Upper lobe of left lung (tissue), 4 donors: ENCODE data around the gene CD300LG.

ENCODE experiments used
- CTCF ChIP-seq, 6 experiments: fragments of 450-650 bp in 4 of 6; fragments of 200-600 bp in 2 of 6; sonication (generic) in 2 of 6; IDR thresholded peaks; one replicate each; pipeline ENCODE4 v1.5.1; 2016 to 2019; ENCODE audit warnings: antibody characterized with exemption in 6 of 6
- EP300 ChIP-seq, 4 donors: sonication (generic); formaldehyde crosslinking; IDR thresholded peaks; one replicate each; pipeline ENCODE4 v1.5.1; 2017; ENCODE audit warnings: antibody characterized with exemption in 4 of 4, control low read depth in 2 of 4
- POLR2A ChIP-seq, 4 donors: fragments of 450-650 bp; IDR thresholded peaks; one replicate each; pipeline ENCODE4 v1.5.1; 2016 to 2017; ENCODE audit warnings: antibody characterized with exemption in 4 of 4, mild to moderate bottlenecking in 2 of 4
- POLR2AphosphoS5 ChIP-seq, 2 donors: sonication (generic); formaldehyde crosslinking; IDR thresholded peaks; one replicate each; pipeline ENCODE4 v1.5.1; 2017; ENCODE audit warnings: antibody characterized with exemption in 2 of 2

- TF ChIP-seq EP300 (IDR thresholded peaks at IDR 0.05) = peak in 1 of 4 donors; percentile 16
- TF ChIP-seq POLR2A (IDR thresholded peaks at IDR 0.05) = no peak
- no peak for TF ChIP-seq CTCF (IDR thresholded peaks at IDR 0.05)
- TF ChIP-seq POLR2AphosphoS5 (IDR thresholded peaks at IDR 0.05) = no peak
Measured at GRCh38 chr17:43860927-43861622, 14.1 kb downstream of the CD300LG start.
